HG03196 (cell line): ENCODE measurements around the gene IQSEC3.
"Not testable (repeated sequence)": the region's sequence is repeated elsewhere in the genome, so short reads cannot be mapped to it uniquely, and the experiment has no call there.

Experiments used
- ATAC-seq: cut with Tn5 transposase; IDR thresholded peaks from one replicate; pipeline ENCODE4 v1.9.1; 2021; ENCODE audit not compliant: unreplicated experiment

IQSEC3 gene

GRCh38 chr12:177336-177979 lies 110.9 kb downstream of the IQSEC3 start:
- no peak for ATAC-seq

- no peak for ATAC-seq
Observed at GRCh38 chr12:177980-178828, 111.6 kb downstream of the IQSEC3 start.

DNA sequence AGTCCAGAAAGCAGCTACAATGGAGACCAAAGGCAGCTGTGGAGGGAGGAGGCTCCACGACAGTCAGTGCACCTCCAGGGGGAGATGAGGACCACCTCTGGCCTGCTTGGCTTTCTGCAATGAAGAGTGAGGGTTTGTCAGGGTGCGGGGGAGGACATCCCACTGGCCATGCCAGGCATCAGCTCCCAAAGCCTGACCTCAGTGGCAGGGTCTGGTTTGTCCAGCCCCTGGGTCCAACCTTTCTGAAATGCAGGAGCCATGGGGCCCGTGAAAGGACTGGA lies 112.2 kb downstream of the IQSEC3 start:
- ATAC-seq, result no peak

DNA sequence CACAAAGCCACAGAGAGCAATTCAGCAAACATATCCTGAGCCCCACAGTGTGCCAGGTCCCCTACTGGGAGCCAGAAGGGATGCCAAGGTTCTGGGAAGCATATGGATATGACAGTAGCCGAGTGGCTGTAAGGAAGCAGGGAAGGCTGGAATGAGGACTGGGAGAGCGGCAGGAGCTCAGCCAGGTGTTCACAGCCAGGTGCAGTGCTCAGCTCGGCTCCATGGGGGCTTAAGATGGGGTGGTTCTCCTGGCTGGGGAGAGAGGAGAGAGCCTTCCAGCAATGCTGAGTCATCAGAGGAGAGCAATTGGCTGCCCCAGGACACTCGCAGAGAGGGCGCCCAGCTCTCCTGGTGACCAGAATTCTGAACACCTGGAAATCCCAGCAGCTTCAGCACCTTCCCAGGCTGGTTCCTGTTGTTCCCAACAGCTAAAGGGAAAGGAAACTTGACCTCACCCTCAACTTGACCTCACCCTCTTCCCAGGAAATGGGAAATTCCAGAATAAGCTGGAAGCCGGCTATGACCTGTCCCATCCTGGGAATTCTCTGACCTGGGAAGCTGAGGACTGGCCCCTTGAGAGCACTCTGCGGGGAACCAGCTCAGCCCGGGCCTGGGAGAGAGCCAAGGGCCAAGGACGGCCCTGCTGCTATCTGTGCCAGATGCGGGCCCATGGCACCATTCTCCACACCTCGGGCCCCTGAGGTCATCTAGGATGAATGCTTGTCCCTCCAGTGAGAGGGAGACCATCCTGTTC lies 112.7 kb downstream of the IQSEC3 start:
- ATAC-seq, result no peak

DNA sequence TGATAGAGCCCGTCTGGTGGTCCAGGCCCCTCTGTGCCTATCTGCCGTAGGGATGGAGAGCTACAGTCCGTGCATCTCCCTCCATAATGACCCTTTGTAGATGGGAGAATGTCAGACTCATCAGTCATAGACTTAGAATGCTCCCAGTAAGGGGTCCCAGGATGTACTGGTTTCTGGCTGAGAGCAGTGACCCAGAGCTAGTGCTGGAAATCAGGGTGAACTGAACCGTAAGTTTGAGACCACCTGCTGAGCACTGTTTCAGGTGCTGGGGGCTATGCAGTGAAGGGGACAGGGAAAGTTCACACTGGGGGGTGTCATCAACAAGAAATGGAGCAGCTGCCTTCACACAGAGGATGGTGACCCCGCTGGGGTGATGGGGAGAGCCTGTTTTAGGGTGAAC lies 113.3 kb downstream of the IQSEC3 start:
- no peak for ATAC-seq

DNA sequence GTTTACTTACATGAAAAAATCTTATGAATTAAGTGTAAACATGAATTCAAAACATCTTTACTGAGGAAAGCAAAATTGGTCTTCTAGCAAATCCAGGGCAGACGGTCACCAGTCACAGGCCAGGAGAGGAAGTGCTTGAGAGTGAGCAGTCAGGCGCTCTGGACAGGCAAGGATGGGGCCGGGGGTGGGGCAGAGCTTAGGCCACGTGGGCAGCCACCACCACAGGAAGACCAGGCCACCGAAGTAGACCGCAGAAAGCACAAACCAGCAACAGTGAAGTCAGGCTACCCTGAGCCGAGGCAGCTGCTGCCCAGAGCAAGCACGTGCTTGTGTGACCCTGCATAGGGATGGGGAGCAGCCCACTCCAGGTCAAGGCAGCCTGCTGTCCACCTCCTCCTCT lies 113.9 kb downstream of the IQSEC3 start:
- ATAC-seq, result no peak

- no peak for ATAC-seq
Observed at GRCh38 chr12:181921-182320, 115.4 kb downstream of the IQSEC3 start.

GRCh38 chr12:182381-182892 lies 115.9 kb downstream of the IQSEC3 start:
- no peak for ATAC-seq

- ATAC-seq, result no peak
Observed at GRCh38 chr12:184811-185575, 118.4 kb downstream of the IQSEC3 start.

DNA sequence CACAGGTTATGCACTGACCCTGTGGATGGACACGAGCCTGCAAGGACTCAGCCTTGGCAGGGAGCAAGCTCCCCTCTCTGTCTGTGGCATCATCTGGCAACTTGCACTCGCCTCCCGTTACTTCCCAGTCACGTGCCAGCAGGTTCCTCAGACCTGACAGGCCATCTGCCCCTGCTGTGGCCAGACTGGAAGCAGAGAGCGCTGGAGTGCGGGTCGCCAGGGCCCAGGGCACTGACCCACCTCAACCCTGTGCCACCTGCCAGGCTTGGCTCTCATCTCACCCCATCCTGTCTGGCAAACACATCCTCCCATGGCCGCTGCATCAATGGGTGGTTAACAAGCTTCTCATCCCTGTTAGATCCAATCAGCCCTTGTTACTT lies 119.0 kb downstream of the IQSEC3 start:
- ATAC-seq, result no peak

GRCh38 chr12:186006-186625 lies 119.5 kb downstream of the IQSEC3 start:
- ATAC-seq, result no peak

- ATAC-seq, result not testable (repeated sequence)
Observed at GRCh38 chr12:187986-188909, 121.7 kb downstream of the IQSEC3 start.

DNA sequence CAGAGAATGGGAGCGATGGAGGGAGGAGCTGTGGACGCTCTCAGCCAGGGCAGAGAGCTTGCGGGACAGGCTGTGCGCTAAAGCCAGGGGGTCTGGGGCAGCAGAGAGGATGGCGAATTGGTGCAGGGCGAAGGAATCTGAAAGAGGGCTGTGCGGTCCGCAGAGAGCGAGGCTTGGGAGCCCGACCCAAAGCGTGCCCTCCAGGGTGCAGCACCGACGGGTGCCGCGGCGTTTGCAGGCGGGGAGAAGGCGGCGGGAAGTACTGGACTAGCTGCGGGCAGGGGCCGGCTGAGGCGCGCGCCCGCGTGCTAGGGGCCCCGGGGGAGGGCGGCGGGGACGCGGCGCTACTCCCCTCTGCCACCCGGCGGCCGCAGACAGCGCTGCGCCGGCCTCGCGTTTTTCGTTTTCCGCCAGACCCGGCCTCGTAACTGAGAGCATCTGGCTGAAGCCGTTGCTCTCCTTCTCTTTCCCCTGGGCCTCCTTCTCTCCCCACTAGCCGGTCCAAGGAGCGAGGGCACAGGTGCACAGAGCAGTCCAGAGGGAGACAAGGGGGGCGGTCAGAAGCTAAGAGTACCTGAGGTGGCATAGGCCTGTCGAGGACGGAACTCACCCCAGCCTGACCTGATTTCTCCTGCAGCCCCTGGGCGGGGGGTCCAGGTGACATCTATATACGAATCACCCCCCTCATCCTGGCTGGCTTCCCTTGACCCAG lies 122.5 kb downstream of the IQSEC3 start:
- no peak for ATAC-seq

GRCh38 chr12:189622-189962 lies 123.0 kb downstream of the IQSEC3 start:
- no peak for ATAC-seq

GRCh38 chr12:190881-191280 lies 124.3 kb downstream of the IQSEC3 start:
- ATAC-seq, result no peak

GRCh38 chr12:191541-191940 lies 125.0 kb downstream of the IQSEC3 start:
- ATAC-seq, result no peak

- no peak for ATAC-seq
Observed at GRCh38 chr12:193261-193660, 126.7 kb downstream of the IQSEC3 start.

- no peak for ATAC-seq
Observed at GRCh38 chr12:194276-194675, 127.7 kb downstream of the IQSEC3 start.

DNA sequence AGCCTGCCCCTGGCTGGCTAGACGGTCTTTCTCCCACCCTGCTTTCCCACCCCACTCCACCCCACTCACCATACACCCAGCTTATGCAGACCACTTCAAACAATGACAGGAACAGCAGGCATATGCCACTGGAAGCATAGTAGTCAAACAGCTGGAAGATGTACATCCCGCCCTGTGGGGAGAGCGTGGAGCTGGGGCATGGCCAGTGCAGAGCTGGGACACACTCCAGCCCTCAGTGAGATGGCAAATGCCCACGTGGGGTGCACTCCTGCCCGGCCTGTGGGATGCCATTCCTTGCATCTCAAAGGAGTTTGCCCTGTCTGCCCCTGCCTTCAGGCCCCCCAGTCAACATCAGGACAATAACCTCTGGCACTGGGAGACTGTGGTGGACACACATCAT lies 128.6 kb downstream of the IQSEC3 start:
- ATAC-seq, result no peak
